ENCODE measurements around the gene SSR3. TPM values are rescaled to one million over a fixed set of nuclear protein-coding genes. Genes with fewer than 3 reads are reported as not detected.

The SSR3 gene
- total and polyA plus RNA-seq, 9 of the 15 experiments (the other 6 are each of a cell fraction or from before 2014, with no cell fraction given): 104 to 464 (median 307) TPM

DNA sequence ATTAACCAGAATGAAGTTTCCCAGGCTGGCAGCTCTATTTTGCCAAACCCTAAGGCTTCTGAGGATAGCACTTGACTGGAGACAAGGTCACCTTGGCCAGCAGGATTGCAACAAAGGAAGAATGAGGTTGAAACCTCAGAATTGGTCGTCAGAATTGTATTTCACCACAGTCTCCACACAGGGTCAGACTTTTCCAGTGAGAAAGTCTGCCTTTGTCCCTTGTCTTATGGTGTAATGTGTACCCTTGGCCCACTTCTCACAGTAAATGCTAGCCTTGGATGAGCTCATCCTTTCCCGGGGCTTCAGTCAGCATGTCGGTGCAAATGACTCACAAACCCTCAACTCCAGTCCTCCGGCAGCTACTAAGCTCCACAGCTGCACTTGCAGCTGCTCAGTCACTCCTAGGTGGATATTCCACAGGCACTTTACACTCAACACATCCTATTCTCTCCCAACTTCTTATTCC lies 19.7 kb downstream of the SSR3 start (continued):
- TF ChIP-seq ZNF785 (CRISPR knock-in tag; IDR thresholded peaks at IDR 0.05): no peak
- TF ChIP-seq, protein P1, sequence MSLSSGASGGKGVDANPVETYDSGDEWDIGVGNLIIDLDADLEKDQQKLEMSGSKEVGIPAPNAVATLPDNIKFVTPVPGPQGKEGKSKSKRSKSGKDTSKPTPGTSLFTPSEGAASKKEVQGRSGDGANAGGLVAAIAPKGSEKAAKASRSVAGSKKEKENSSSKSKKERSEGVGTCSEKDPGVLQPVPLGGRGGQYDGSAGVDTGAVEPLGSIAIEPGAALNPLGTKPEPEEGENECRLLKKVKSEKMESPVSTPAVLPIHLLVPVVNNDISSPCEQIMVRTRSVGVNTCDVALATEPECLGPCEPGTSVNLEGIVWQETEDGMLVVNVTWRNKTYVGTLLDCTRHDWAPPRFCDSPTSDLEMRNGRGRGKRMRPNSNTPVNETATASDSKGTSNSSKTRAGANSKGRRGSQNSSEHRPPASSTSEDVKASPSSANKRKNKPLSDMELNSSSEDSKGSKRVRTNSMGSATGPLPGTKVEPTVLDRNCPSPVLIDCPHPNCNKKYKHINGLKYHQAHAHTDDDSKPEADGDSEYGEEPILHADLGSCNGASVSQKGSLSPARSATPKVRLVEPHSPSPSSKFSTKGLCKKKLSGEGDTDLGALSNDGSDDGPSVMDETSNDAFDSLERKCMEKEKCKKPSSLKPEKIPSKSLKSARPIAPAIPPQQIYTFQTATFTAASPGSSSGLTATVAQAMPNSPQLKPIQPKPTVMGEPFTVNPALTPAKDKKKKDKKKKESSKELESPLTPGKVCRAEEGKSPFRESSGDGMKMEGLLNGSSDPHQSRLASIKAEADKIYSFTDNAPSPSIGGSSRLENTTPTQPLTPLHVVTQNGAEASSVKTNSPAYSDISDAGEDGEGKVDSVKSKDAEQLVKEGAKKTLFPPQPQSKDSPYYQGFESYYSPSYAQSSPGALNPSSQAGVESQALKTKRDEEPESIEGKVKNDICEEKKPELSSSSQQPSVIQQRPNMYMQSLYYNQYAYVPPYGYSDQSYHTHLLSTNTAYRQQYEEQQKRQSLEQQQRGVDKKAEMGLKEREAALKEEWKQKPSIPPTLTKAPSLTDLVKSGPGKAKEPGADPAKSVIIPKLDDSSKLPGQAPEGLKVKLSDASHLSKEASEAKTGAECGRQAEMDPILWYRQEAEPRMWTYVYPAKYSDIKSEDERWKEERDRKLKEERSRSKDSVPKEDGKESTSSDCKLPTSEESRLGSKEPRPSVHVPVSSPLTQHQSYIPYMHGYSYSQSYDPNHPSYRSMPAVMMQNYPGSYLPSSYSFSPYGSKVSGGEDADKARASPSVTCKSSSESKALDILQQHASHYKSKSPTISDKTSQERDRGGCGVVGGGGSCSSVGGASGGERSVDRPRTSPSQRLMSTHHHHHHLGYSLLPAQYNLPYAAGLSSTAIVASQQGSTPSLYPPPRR (CRISPR knock-in tag; IDR thresholded peaks at IDR 0.05; ENCODE audit: borderline replicate concordance): no peak
- peak; percentile 45; the same call in 1 of the 2 replicates for TF ChIP-seq CBFA2T3 (IDR thresholded peaks at IDR 0.05)
- TF ChIP-seq ZKSCAN3 (CRISPR knock-in tag; IDR thresholded peaks at IDR 0.05): no peak
- TF ChIP-seq, protein P2, sequence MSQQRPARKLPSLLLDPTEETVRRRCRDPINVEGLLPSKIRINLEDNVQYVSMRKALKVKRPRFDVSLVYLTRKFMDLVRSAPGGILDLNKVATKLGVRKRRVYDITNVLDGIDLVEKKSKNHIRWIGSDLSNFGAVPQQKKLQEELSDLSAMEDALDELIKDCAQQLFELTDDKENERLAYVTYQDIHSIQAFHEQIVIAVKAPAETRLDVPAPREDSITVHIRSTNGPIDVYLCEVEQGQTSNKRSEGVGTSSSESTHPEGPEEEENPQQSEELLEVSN (IDR thresholded peaks at IDR 0.05; ENCODE audit: borderline replicate concordance in 1 of 2, extremely low read depth in 1 of 2, insufficient read depth in 1 of 2, insufficient read length in 1 of 2, low read depth in 1 of 2, low read length in 1 of 2, poor library complexity in 1 of 2, severe bottlenecking in 1 of 2): no peak
- TF ChIP-seq, protein P3, sequence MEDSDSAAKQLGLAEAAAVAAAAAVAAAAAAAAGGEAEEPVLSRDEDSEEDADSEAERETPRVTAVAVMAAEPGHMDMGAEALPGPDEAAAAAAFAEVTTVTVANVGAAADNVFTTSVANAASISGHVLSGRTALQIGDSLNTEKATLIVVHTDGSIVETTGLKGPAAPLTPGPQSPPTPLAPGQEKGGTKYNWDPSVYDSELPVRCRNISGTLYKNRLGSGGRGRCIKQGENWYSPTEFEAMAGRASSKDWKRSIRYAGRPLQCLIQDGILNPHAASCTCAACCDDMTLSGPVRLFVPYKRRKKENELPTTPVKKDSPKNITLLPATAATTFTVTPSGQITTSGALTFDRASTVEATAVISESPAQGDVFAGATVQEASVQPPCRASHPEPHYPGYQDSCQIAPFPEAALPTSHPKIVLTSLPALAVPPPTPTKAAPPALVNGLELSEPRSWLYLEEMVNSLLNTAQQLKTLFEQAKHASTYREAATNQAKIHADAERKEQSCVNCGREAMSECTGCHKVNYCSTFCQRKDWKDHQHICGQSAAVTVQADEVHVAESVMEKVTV (CRISPR knock-in tag; IDR thresholded peaks at IDR 0.05): no peak
- TF ChIP-seq NFRKB (IDR thresholded peaks at IDR 0.05; ENCODE audit: low read depth): no peak
- TF ChIP-seq, protein P4, sequence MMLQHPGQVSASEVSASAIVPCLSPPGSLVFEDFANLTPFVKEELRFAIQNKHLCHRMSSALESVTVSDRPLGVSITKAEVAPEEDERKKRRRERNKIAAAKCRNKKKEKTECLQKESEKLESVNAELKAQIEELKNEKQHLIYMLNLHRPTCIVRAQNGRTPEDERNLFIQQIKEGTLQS (IDR thresholded peaks at IDR 0.05): peak; percentile 94
- TF ChIP-seq, protein P4 (CRISPR knock-in tag; conservative IDR thresholded peaks at IDR 0.05): peak; percentile 66; the same call in 1 of the 2 replicates
- no peak for TF ChIP-seq KDM5B (IDR thresholded peaks at IDR 0.05; ENCODE audit: insufficient replicate concordance, low read depth, low read length)
- TF ChIP-seq TAF9B (IDR thresholded peaks at IDR 0.05; ENCODE audit: partially characterized antibody): no peak
- TF ChIP-seq DMBX1 (CRISPR knock-in tag; IDR thresholded peaks at IDR 0.05; ENCODE audit: borderline replicate concordance): no peak
- TF ChIP-seq, protein P5, sequence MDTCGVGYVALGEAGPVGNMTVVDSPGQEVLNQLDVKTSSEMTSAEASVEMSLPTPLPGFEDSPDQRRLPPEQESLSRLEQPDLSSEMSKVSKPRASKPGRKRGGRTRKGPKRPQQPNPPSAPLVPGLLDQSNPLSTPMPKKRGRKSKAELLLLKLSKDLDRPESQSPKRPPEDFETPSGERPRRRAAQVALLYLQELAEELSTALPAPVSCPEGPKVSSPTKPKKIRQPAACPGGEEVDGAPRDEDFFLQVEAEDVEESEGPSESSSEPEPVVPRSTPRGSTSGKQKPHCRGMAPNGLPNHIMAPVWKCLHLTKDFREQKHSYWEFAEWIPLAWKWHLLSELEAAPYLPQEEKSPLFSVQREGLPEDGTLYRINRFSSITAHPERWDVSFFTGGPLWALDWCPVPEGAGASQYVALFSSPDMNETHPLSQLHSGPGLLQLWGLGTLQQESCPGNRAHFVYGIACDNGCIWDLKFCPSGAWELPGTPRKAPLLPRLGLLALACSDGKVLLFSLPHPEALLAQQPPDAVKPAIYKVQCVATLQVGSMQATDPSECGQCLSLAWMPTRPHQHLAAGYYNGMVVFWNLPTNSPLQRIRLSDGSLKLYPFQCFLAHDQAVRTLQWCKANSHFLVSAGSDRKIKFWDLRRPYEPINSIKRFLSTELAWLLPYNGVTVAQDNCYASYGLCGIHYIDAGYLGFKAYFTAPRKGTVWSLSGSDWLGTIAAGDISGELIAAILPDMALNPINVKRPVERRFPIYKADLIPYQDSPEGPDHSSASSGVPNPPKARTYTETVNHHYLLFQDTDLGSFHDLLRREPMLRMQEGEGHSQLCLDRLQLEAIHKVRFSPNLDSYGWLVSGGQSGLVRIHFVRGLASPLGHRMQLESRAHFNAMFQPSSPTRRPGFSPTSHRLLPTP (IDR thresholded peaks at IDR 0.05; ENCODE audit: borderline replicate concordance, extremely low read depth, insufficient read length): no peak
- TF ChIP-seq SMC3 (conservative IDR thresholded peaks at IDR 0.05; ENCODE audit: insufficient read depth, low read depth, low read length): peak; percentile 21; the same call in 1 of the 2 replicates
